WTC11 (cell line): ENCODE data around the gene CNTNAP2. TPM values are rescaled to one million over a fixed set of nuclear protein-coding genes. Genes with fewer than 3 reads are reported as not detected.

Experiments
- ATAC-seq: fragments of 200-7000 bp; cut with Tn5 transposase; 2 replicates; pipeline ENCODE4 v1.10.0; 2021; ENCODE audit warnings: mild to moderate bottlenecking, moderate library complexity
- CTCF ChIA-PET: fragments of 300-600 bp; sonication (Branson Sonifier 250); formaldehyde crosslinking; loops from one replicate; lab custom pipeline; 2021; ENCODE audit warnings: antibody characterized with exemption; lab: Charles Lee
- POLR2A ChIA-PET: fragments of 350-600 bp; sonication (Branson Sonifier 250); formaldehyde crosslinking; loops from one replicate; lab custom pipeline; 2021; ENCODE audit warnings: antibody characterized with exemption; lab: Charles Lee
- DNase-seq: peaks from one replicate; pipeline ENCODE4 v3.0.0; 2021; ENCODE audit warnings: low spot score
- H3K27ac Mint-ChIP-seq: 2 replicates; pipeline ENCODE4 v1.8.0; 2021; ENCODE audit warnings: mixed read lengths
- H3K27me3 Mint-ChIP-seq: 2 replicates; pipeline ENCODE4 v1.8.0; 2021; ENCODE audit warnings: low read depth, mild to moderate bottlenecking, moderate library complexity, mixed read lengths
- H3K36me3 Mint-ChIP-seq: 2 replicates; pipeline ENCODE4 v1.8.0; 2021; ENCODE audit warnings: mixed read lengths
- H3K4me1 Mint-ChIP-seq: 2 replicates; pipeline ENCODE4 v1.8.0; 2022; ENCODE audit warnings: mixed read lengths
- H3K4me3 Mint-ChIP-seq: 2 replicates; pipeline ENCODE4 v1.8.0; 2021; ENCODE audit warnings: mild to moderate bottlenecking, moderate library complexity, mixed read lengths
- H3K9me3 Mint-ChIP-seq: 2 replicates; pipeline ENCODE4 v1.8.0; 2021; ENCODE audit warnings: mixed read lengths
- ELF4 ChIP-seq: sonication (generic); formaldehyde crosslinking; IDR thresholded peaks from 2 replicates; pipeline ENCODE4 v1.8.1; 2022; ENCODE audit warnings: low read depth, mild to moderate bottlenecking, moderate library complexity, missing genetic modification reagents
- HMGA2 ChIP-seq: fragments of 250-450 bp; sonication (Bioruptor Pico); IDR thresholded peaks from 2 replicates; pipeline ENCODE4 v1.4.0; 2021; ENCODE audit warnings: mild to moderate bottlenecking, moderate library complexity
- HMGXB4 ChIP-seq: sonication (generic); formaldehyde crosslinking; IDR thresholded peaks from 2 replicates; pipeline ENCODE4 v1.8.1; 2023; ENCODE audit warnings: mild to moderate bottlenecking, moderate library complexity, missing genetic modification reagents
- IRF2 ChIP-seq: sonication (generic); formaldehyde crosslinking; IDR thresholded peaks from 2 replicates; pipeline ENCODE4 v1.8.0; 2022; ENCODE audit warnings: low read depth, missing genetic modification reagents, borderline replicate concordance
- KAT7 ChIP-seq: sonication (generic); formaldehyde crosslinking; IDR thresholded peaks from 2 replicates; pipeline ENCODE4 v1.8.1; 2023; ENCODE audit warnings: missing genetic modification reagents, mild to moderate bottlenecking, borderline replicate concordance
- NFATC4 ChIP-seq: fragments of 250-450 bp; sonication (Bioruptor Pico); IDR thresholded peaks from 2 replicates; pipeline ENCODE4 v1.9.0; 2021; ENCODE audit warnings: mild to moderate bottlenecking
- NR3C1 ChIP-seq: sonication (generic); formaldehyde crosslinking; conservative IDR thresholded peaks from 2 replicates; pipeline ENCODE4 v1.8.1; 2023; ENCODE audit warnings: low read depth, mild to moderate bottlenecking, missing genetic modification reagents
- SMAD3 ChIP-seq: sonication (generic); formaldehyde crosslinking; IDR thresholded peaks from 2 replicates; pipeline ENCODE4 v1.8.0; 2022; ENCODE audit warnings: missing genetic modification reagents, mild to moderate bottlenecking, borderline replicate concordance
- SP1 ChIP-seq: sonication (generic); formaldehyde crosslinking; conservative IDR thresholded peaks from 2 replicates; pipeline ENCODE4 v1.8.1; 2022; ENCODE audit warnings: missing genetic modification reagents
- USF2 ChIP-seq: sonication (generic); formaldehyde crosslinking; IDR thresholded peaks from 2 replicates; pipeline ENCODE4 v1.8.1; 2023; ENCODE audit warnings: mild to moderate bottlenecking, missing genetic modification reagents, moderate library complexity
- ZNF219 ChIP-seq: sonication (generic); formaldehyde crosslinking; IDR thresholded peaks from 2 replicates; pipeline ENCODE4 v1.8.0; 2023; ENCODE audit warnings: missing genetic modification reagents, mild to moderate bottlenecking, borderline replicate concordance
- ZNF263 ChIP-seq: sonication (generic); formaldehyde crosslinking; IDR thresholded peaks from 2 replicates; pipeline ENCODE4 v1.8.1; 2022; ENCODE audit warnings: low read depth, mild to moderate bottlenecking, moderate library complexity, missing genetic modification reagents
- ZNF416 ChIP-seq: fragments of 250-450 bp; sonication (Bioruptor Pico); IDR thresholded peaks from 2 replicates; pipeline ENCODE4 v1.9.0; 2021; ENCODE audit warnings: mild to moderate bottlenecking, inconsistent platforms
- total RNA-seq: library from RNA; stranded (reverse); gene quantifications from 3 replicates; pipeline ENCODE4 v1.2.3, GENCODE V29; 2021
- TF ChIP-seq, protein P1 (sequence below): sonication (generic); formaldehyde crosslinking; IDR thresholded peaks from 2 replicates; pipeline ENCODE4 v1.8.0; 2022; ENCODE audit warnings: mild to moderate bottlenecking, missing genetic modification reagents
- TF ChIP-seq, protein P2 (sequence below): sonication (generic); formaldehyde crosslinking; IDR thresholded peaks from 2 replicates; pipeline ENCODE4 v1.8.0; 2022; ENCODE audit warnings: mild to moderate bottlenecking, missing genetic modification reagents
- TF ChIP-seq, protein P3 (sequence below): sonication (generic); formaldehyde crosslinking; IDR thresholded peaks from 2 replicates; pipeline ENCODE4 v1.8.0; 2022; ENCODE audit warnings: missing genetic modification reagents

CNTNAP2 gene
- total RNA-seq, 1 experiment from 2014 or later, result 63.8 TPM

- peak; percentile 68 for ATAC-seq
- no peak overlapping the region for H3K27ac Mint-ChIP-seq
- CTCF ChIA-PET, result interaction anchor here (0.7 to 0.8 kb wide), 2 partner anchors 9 to 1139 kb away, joined by 3 read pairs; no protein-coding TSS in a partner anchor
These were observed 1468.2 kb downstream of the CNTNAP2 start for GRCh38 chr7:147584771-147585193.

GRCh38 chr7:147586110-147586509, 1469.5 kb downstream of the CNTNAP2 start:
- CTCF ChIA-PET, result no interaction called here
- H3K4me3 Mint-ChIP-seq, result no peak overlapping the region; the same call in 1 of the 2 replicates

More at GRCh38 chr7:147584771-147585193, 1468.2 kb downstream of the CNTNAP2 start:
- H3K4me3 Mint-ChIP-seq, result no peak overlapping the region
- no peaks in the 10 kb centered on the region for H3K9me3 Mint-ChIP-seq
- H3K36me3 Mint-ChIP-seq, result no peaks in the 10 kb centered on the region
- TF ChIP-seq ELF4 (CRISPR knock-in tag), result no peak
- TF ChIP-seq SMAD3 (CRISPR knock-in tag), result 0 out of 2 replicates have a peak, but pooled peaks have one; percentile 26
- H3K27me3 Mint-ChIP-seq, result no peaks in the 10 kb centered on the region
- DNase-seq, result no peak
- H3K4me1 Mint-ChIP-seq, result peaks cover 50% of the 10 kb centered on the region
- POLR2A ChIA-PET, result no interaction called here

GRCh38 chr7:147586526-147586925, 1469.9 kb downstream of the CNTNAP2 start:
- DNase-seq (no peak), ATAC-seq (peak; percentile 46)
- ChIA-PET CTCF (no interaction called here), POLR2A (no interaction called here)
- peaks cover 4% of the 10 kb centered on the region; the same call in 1 of the 2 replicates for H3K36me3 Mint-ChIP-seq
- peak overlapping the region; percentile 93 for H3K27ac Mint-ChIP-seq
- peaks cover 9% of the 10 kb centered on the region for H3K9me3 Mint-ChIP-seq
- no peak overlapping the region for H3K4me3 Mint-ChIP-seq
- H3K4me1 Mint-ChIP-seq, result peaks cover 51% of the 10 kb centered on the region
- H3K27me3 Mint-ChIP-seq, result no peaks in the 10 kb centered on the region
- TF ChIP-seq, protein P1, sequence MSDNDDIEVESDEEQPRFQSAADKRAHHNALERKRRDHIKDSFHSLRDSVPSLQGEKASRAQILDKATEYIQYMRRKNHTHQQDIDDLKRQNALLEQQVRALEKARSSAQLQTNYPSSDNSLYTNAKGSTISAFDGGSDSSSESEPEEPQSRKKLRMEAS (CRISPR knock-in tag), result peak; percentile 21; the same call in 1 of the 2 replicates
- TF ChIP-seq ZNF263 (CRISPR knock-in tag), result no peak
- 0 out of 2 replicates have a peak, but pooled peaks have one; percentile 15 for TF ChIP-seq USF2 (CRISPR knock-in tag)

More at GRCh38 chr7:147586110-147586509, 1469.5 kb downstream of the CNTNAP2 start:
- Mint-ChIP-seq H3K4me1 (peaks cover 50% of the 10 kb centered on the region), H3K36me3 (peaks cover 4% of the 10 kb centered on the region; the same call in 1 of the 2 replicates), H3K9me3 (peaks cover 9% of the 10 kb centered on the region), H3K27ac (peak overlapping the region; percentile 93), H3K27me3 (no peaks in the 10 kb centered on the region)
- no peak for TF ChIP-seq HMGA2 (CRISPR knock-in tag)
- no peak for TF ChIP-seq NFATC4 (CRISPR knock-in tag)
- TF ChIP-seq SP1 (CRISPR knock-in tag), result no peak
- TF ChIP-seq NR3C1, result no peak
- ATAC-seq (peak; percentile 73), DNase-seq (no peak)
- POLR2A ChIA-PET, result no interaction called here

DNA sequence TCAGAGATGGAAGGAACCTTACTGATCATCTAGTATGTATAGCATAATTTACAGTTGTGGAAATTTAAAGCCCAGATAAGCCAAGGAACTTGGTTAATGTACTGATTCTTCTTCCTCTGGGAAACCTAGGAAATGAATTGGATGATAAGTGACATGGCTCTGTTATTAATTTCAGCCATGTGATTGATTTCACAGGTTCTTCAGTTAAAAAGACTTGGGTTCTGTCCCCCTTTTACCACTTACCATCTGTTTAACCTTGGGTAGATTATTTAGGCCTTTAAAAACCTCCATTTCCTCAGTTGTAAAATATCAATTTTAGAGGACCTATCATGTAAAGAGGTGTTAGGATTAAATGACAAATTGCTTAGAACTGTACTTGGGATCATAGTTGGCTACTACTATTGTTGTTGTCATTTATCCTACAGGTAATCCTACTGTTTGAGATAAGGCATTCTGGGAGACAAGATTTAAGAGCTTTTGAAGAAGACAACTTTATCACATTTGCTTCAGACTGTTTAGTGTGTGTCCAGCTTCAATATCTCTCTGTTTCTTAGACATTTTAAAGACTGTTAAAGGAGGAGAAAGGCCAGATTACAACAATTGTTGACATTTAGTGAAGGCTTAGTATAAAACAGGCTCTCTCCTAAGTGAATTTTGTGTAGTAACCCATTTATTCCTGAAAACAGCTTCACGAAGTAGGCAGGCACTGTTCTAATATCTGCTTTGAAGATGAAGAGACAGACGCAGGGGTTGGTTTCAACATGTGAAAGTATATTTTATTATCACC, 1476.9 kb downstream of the CNTNAP2 start:
- Mint-ChIP-seq H3K9me3 (peaks cover 22% of the 10 kb centered on the region), H3K27me3 (no peaks in the 10 kb centered on the region), H3K36me3 (peaks cover 7% of the 10 kb centered on the region), H3K4me3 (no peak overlapping the region), H3K27ac (no peak overlapping the region), H3K4me1 (peaks cover 19% of the 10 kb centered on the region)
- POLR2A ChIA-PET, result interaction anchor here (0.7 kb wide), 1 partner anchor 98 kb away, joined by 10 read pairs; no protein-coding TSS in a partner anchor
- DNase-seq (no peak), ATAC-seq (no peak)
- CTCF ChIA-PET, result interaction anchor here (1.5 kb wide), 1 partner anchor 46 kb away, joined by 7 read pairs; no protein-coding TSS in a partner anchor
- TF ChIP-seq ZNF263 (CRISPR knock-in tag) (no peak), IRF2 (CRISPR knock-in tag) (no peak), ZNF219 (no peak), KAT7 (CRISPR knock-in tag) (no peak), HMGXB4 (CRISPR knock-in tag) (no peak), ZNF416 (no peak)
- TF ChIP-seq, protein P2, sequence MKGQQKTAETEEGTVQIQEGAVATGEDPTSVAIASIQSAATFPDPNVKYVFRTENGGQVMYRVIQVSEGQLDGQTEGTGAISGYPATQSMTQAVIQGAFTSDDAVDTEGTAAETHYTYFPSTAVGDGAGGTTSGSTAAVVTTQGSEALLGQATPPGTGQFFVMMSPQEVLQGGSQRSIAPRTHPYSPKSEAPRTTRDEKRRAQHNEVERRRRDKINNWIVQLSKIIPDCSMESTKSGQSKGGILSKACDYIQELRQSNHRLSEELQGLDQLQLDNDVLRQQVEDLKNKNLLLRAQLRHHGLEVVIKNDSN, result no peak
- TF ChIP-seq, protein P3, sequence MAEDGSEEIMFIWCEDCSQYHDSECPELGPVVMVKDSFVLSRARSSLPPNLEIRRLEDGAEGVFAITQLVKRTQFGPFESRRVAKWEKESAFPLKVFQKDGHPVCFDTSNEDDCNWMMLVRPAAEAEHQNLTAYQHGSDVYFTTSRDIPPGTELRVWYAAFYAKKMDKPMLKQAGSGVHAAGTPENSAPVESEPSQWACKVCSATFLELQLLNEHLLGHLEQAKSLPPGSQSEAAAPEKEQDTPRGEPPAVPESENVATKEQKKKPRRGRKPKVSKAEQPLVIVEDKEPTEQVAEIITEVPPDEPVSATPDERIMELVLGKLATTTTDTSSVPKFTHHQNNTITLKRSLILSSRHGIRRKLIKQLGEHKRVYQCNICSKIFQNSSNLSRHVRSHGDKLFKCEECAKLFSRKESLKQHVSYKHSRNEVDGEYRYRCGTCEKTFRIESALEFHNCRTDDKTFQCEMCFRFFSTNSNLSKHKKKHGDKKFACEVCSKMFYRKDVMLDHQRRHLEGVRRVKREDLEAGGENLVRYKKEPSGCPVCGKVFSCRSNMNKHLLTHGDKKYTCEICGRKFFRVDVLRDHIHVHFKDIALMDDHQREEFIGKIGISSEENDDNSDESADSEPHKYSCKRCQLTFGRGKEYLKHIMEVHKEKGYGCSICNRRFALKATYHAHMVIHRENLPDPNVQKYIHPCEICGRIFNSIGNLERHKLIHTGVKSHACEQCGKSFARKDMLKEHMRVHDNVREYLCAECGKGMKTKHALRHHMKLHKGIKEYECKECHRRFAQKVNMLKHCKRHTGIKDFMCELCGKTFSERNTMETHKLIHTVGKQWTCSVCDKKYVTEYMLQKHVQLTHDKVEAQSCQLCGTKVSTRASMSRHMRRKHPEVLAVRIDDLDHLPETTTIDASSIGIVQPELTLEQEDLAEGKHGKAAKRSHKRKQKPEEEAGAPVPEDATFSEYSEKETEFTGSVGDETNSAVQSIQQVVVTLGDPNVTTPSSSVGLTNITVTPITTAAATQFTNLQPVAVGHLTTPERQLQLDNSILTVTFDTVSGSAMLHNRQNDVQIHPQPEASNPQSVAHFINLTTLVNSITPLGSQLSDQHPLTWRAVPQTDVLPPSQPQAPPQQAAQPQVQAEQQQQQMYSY (CRISPR knock-in tag), result no peak
